GM18508 (cell line): Measurements from ENCODE around the gene WHRN.

Experiments used
- ATAC-seq: cut with Tn5 transposase; IDR thresholded peaks from one replicate; pipeline ENCODE4 v1.9.1; 2021; ENCODE audit warnings: moderate number of reproducible peaks; ENCODE audit not compliant: insufficient read depth, unreplicated experiment

Gene WHRN

DNA sequence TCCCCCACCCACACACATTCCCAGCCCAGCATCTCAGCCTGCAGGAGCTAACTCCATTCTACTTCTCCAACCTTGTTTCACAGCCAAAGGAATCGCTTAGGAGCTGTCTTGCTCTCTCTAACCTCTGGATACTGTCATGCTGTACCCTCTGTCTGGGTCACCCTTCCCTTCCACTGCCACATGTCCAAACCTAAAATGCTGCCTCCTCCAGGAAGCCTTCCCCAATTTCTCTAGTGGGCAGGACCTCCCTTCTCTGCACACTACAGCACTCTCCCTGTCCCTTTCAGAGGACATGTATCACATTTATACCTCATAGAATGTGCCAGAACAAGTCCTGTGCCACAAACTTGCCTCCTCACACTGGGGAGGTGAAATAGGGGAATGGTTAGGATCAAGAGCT, 30.8 kb downstream of the WHRN start:
- ATAC-seq: no peak

DNA sequence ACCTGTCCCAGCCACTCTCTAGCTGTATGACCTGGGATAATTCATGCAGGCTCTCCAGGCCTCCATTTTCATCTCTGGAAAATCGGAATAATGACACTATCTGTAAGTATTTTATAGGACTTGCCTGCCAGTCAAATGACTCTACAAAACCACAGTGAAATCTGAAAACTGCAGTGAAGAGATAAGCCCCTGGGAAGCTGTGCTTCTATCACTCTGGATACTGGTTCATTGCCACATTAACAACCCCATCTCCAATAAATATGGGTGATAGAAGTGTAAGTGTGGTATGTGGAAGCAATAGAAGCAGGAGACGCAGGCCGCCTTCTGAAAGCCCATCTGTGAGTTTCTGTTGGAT, 31.8 kb downstream of the WHRN start:
- ATAC-seq: no peak

DNA sequence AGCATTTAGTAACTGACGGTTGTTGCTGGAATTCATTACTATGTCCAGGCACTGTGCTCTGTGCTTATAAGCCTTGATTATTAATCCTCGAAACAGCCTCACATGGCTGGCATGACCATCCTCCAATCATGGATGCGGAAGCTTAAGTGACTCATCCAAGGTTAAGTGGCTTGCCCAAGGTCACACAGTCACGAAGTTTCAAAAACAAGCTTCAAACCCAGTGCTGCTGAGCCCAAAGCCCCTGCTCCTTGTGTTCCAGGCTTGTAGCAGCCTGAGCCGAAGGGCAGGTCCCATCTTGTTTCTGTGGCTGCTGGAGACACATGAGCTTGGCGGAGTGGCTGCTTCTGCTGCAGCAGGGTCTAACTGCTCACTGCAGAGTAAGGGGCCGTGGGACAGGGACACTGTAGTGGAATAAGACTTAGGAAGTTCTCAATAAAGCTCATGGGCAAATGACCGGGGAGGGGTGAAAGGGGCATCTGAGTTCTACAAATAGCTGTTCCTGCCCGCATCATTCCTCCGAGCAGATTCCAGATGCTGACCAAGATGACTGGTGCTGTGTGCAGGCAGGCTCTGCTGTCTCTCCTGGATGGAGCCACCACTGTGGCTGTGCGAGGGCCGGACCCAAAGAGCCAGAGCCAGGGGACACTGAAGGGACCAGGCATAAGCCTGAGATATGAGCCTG, 32.4 kb downstream of the WHRN start:
- ATAC-seq: no peak

DNA sequence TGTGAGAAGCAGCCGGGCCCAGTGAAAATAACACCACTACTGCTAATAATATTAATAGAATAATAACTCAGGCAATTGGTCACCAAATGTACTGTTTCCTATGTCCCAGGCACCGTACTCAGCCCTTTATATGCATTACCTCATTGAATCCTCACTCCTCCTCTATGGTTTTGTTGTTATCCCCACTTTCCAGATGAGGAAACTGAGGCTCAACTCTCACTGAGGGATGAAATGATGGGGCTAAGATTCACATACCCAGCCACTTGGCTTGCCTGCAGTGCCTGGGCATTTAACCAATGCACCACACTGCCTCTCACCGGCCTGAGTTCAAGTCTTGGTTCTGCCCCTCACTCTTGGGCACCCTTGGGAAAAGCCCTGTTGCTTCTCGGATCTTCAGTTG, 34.1 kb downstream of the WHRN start:
- no peak for ATAC-seq

DNA sequence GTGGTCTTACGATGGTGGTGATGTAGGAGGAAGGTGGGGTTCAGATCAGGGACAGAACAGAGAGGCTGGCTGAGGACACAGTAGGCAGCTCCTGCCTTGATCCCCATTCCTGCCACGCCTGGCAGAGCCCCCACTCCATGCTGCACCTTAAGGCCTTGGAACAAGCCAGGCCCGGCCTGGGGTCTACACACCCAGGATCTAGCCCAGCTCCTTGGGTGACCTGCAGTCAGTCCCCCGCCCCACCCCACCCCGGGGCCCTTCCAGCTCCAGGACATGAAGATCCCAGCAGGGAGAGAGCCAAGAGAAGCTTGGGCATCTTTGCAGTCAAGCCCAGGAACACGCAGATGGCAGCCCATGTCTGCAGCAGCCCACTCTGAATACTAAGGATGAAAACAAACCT, 34.7 kb downstream of the WHRN start:
- ATAC-seq: no peak

DNA sequence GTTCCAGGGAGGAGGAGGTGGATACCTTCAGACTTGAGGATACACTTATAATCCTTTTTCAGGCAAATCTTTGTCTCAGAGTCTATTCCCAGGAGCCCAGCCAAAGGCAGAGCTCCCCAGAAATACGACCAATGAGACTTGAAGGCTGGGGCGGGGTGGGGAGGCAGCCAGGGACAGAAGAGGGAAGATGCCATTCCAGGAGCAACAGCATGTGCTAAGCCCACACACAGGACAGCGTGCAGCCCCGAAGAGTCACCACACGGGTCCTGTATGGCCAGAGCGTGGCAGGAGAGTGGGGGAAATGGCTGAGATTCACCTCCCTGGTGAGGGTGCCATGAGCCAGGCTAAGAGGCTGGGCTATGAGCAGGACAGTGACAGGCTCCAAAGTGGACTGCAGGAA, 35.2 kb downstream of the WHRN start:
- ATAC-seq: no peak

DNA sequence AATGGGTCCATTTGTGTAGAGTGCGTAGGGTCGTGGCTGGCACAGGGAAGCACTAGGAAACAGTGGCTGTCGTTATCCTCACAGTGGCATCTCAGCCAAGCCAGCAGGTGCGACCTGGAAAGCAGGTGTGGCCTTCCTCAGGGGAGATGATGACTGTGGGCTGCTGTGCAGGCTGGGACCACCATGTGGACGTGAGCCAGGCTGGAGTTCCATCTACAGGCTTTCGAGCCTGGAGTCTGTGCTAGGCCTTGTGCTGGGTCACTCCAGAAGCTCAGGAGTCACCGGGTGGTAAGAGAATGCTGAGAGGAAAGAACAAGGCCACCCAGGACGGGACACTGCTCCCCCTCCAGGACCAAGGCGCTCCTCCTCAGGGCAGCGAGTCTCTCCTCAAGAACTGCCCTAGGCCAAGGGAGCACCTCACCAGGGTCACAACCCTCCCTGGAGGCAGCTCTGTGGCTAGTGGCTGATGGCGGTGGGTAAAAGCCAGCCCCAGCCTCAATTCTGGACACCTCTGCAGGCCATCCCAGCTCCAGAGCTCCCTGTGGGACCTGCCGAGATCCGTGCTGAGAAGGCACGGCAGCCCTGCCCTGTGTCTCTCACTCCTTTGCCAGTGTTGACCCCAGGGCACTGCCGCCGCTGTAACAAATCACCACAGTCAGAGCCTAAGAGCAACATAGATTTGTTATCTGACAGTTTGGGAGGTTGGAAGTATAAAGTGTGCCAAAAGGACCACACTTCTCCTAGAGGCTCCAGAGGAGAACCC, 36.0 kb downstream of the WHRN start:
- no peak for ATAC-seq

DNA sequence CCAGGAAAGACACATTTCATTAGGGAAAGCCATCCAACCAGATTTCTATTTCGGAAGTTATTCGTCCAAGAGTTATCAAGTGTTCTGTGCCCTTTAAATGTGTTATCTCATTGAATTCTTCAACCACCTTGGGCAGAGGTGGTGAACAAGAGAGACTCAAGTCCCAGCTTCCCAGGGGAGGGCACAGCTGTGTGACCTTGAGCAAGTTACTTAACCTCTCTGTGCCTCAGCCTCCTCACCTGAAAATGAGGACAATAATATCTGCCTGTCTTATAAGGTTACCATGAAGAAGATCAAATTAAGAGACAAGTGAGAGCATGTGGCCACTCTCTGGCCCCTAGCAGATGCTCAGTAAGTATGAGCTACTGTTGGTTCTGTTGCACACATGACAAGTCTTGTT, 37.4 kb downstream of the WHRN start:
- no peak for ATAC-seq

DNA sequence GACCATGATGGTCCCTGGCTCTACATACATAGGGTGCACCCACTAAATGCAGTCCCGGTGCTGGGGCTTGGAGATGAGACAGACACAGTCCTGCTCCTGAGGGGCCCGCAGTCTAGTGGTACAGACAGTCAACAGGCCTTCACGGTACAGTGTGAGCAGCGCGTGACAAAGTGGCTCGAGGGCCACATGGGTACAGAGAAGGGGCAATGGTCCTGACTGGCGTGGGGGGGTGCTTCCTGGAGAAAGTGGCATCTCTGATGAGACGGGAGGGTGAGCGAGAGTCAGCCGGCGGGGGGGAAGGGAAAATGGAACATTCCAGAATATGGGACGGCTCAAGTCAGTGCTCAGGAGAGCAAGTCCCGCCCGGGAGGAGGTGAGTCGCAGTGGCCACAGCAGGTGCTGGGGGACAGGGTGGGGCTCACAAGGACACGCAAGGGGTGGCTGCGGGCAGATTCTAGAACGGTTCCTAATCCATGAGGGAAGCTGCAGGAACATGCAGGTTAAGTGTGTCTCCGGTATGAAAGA, 38.0 kb downstream of the WHRN start:
- no peak for ATAC-seq

DNA sequence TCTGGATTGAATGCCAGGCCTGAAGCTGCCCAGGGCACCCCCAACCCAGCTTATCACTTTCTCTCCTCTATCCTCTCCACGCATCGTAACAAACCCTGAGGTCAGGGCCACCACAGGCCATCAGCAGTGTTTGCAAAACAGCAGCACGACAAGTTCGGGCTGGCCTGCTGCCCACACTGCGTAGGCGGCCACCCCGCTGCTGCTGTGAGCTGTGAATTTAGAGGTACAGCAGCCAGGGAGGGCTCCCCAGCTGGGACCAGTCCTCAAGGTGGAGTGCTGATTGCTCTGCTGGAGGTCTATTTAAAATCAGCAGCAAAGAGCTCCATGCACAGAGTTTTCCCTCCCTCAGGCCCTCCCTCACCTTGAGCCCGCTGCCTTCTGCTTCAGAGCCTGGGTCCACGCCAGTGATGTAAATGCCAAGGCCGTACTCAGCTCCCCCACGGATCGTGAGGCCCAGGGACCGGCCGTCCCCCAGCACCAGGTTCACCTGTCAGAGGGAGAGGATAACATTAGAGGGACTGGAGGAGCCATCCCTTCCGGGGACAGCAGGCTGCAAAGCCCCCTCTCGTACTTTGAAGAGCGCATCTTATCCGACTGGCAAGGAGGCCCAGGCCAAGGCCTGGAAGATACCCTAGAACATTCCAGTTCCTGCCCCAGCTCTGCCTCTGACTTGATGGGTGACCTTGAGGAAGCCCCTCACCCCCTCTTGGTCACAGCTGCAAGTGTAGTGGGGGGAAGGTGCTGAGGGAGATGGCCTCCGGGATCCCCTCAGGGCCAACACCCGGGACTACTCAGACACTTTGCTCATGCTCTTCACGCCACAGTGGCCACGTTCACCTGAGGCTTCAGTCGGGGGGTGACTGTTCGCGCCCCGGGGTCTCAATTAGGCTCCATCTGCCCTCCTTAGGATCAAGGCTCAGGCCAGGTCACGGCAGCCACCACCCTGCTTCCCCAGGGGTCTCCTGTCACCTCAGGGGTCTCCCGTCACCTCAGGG, 39.1 kb downstream of the WHRN start:
- ATAC-seq: no peak

DNA sequence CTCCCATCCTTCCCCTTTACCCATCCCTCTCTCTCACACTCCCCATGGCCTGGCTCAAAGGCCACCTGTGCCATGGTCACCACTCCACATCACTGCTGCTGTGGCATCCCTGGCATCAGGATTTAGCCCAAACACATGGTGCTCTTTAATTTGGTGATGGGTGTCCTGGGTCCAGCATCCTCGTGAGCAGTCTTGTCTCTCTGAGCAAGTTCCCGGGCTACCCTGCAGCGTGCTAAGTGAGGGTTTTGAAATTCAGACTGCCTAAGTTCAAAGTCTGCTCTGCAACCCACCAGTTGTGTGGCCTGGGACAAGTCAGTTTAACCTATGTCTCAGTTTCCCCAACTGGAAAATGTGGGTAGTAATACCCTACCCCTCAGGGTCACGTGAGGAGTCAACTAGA, 39.9 kb downstream of the WHRN start:
- no peak for ATAC-seq

DNA sequence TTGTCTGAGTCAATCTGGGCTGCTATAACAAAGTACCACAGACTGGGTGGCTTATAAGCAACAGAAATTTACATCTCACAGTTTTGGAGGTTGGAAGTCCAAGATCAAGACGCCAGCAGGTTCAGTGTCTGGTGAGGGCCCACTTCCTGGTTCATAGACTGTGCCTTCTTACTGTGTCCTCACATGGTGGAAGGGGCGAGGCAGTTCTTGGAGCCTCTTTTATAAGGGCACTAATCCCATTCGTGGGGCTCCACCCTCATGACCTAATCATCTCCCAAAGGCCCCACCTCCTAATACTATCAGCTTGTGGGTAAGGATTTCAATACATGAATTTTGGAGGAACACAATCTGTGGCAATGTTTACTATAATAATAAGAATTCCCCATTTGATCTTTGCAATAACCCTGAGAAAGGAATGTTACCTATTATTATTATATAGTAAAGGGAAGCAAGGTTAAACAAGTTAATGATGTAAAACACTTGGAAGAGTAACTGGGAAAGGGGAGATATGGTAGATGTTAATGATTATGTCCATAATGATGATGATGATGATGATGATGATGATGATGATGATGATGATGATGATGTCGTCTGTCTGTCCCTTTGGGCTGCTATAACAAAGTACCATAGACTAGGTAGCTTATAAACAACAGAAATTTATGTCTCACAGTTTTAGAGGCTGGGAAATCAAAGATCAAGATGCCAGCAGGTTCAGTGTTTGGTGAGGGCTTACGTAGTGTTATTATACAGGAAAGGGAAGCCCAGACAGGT, 40.8 kb downstream of the WHRN start:
- no peak for ATAC-seq

DNA sequence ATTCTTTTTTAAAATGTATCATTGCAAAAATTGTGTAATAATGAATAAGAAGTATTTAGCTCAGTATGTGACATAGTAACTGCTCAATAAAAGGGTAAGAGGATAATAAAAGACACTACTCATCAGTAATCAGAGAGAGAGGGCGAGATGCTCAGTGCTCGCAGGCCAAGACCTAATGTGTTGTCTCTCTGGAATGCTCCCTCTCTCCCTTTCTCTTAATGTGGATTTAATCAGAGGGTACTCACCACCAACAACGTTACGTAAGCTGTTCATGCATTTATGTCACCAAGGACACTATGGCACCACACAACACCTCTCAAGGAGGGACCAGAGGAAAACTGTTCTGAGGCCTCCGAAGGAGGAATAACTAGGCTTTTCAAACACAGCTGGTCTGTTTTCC, 42.5 kb downstream of the WHRN start:
- no peak for ATAC-seq

DNA sequence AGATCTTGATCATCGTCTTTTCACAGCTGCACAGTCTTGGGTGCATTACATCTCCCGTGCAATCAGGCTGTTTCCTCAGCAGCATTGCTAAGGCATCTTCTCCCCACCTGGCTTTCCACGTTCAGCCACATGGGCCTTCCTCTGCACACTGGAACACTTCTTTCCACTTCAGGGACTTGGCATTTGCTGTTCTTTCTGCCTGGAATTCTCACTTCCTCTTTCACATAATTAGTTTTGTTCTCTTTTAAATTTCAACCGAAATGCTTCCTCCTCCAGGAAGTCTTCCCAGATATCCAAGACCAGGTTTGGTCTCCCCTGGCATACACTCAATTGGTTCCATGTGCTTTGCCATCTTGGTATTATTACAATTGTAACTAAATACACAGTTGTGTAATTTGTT, 43.8 kb downstream of the WHRN start:
- no peak for ATAC-seq

DNA sequence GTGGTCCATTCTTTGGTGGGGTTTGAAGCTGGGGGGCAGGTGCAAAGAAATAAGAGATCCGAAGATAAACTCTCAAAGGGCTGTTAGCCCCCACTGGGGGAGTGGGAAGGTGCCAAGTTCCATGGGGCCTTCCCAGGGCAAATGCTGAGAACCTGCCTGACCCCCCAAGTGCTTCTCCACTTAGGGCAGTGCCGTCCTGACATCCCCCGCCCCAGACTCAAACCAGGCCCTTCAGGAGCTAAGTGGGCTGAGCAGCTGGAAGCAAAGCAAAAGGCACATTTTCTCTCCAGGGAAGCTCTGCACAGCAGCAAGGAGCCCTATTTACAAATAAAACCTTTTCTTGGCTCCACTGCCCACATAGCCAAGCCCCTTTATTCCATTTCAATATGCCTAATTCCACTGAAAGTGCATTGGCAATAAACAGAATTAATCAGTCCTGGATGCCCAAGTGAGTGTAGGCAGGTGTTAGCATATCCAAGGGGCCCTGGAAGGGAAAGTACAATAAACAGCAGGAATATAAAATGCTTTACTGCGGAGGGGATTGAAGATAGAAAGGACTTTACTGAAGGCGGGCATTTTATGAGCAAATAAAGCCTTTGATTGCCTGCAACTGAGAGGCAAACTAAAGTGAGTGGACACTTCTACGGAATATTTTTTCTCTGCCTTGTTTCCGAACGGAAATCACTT, 44.6 kb downstream of the WHRN start:
- no peak for ATAC-seq

DNA sequence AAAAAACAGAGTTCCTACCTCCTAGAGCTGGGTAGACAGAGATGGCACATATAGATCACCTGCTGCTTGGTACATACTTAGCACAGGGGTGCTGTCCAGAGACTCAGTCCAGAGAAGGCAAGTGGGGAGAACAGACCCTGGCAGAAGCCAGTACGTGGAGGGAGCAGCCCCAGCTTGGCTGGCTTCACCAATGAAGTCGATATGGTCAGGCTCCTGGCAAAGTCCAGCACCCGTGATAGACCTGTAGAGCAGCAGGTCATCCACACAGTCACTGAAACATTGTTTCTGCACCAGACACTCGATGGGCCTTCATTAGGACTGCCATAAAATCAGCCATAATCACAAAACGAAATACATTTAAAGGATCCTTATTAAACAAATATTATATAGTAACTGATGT, 45.8 kb downstream of the WHRN start:
- ATAC-seq: no peak

DNA sequence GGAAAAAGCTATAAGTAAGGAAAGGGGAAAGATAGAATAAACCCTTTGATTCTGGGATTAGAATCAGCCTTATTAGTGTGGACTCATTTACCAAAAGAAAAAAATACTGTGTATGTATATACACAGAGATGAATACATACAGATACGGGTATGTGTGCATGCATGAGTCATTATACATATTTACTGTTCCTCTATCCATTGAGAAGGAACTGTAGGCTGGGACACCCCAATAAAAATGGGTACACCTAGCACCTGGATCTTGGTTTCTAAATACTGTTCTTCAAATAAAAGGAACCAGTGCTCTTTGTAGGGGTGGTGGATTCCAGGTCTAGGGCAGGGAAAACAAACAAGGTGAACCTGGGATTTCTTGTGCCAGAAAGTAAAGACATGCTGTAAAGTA, 48.3 kb downstream of the WHRN start:
- ATAC-seq: no peak

DNA sequence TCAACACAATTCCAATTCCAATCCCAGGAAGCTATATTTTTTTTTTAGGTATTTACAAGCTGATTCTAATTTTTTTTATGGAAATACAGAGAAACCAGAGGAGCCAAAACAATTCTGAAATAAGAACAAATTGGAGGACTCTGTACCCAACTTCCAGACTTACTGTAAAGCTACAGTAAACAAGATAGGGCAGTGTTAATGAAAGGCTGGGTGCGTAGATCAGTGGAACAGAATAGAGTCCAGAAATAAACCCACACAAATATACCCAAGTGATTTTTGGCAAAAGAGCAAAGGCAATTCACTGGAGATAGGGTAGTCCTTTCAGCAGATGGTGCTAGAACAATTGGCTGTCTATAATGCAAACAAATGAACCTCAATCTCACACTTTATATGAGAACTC, 50.6 kb downstream of the WHRN start:
- ATAC-seq: no peak
